Neural cell (in vitro differentiated cells): ENCODE results near the gene ARGLU1. TPM values are rescaled to one million over a fixed set of nuclear protein-coding genes. Genes with fewer than 3 reads are reported as not detected.

Source experiments
- H2AFZ ChIP-seq: fragments of 200-600, 300-800 bp; sonication (generic), shearing (Covaris generic); 2 replicates; pipeline ENCODE4 v1.6.0; 2014; ENCODE audit warnings: low read depth, mild to moderate bottlenecking, antibody characterized with exemption, low read length, moderate library complexity
- H3F3A ChIP-seq: fragments of 200-600 bp; shearing (Covaris generic); 2 replicates; pipeline ENCODE4 v1.6.1; 2016; ENCODE audit warnings: mild to moderate bottlenecking, moderate library complexity, mixed read lengths, antibody characterized with exemption, low read length; ENCODE audit not compliant: insufficient read depth, poor library complexity, severe bottlenecking
- H3K27ac ChIP-seq: fragments of 200-600, 300-800 bp; sonication (generic), shearing (Covaris generic); 2 replicates; pipeline ENCODE4 v1.5.1; 2014; ENCODE audit warnings: mild to moderate bottlenecking, low read length, moderate library complexity
- H3K27me3 ChIP-seq: fragments of 300-800, 200-600 bp; sonication (generic), shearing (Covaris generic); 2 replicates; pipeline ENCODE4 v1.6.0; 2014; ENCODE audit warnings: mild to moderate bottlenecking, low read depth, low read length, moderate library complexity; ENCODE audit not compliant: insufficient read depth
- H3K36me3 ChIP-seq: fragments of 300-800, 200-600 bp; sonication (generic), shearing (Covaris generic); 2 replicates; pipeline ENCODE4 v1.5.1; 2014; ENCODE audit warnings: mild to moderate bottlenecking, antibody characterized with exemption, low read length, moderate library complexity; ENCODE audit not compliant: insufficient read depth
- H3K4me2 ChIP-seq: fragments of 300-800, 200-600 bp; sonication (generic), shearing (Covaris generic); 2 replicates; pipeline ENCODE4 v1.6.0; 2014; ENCODE audit warnings: mild to moderate bottlenecking, low read length
- H3K4me3 ChIP-seq: fragments of 300-800, 200-600 bp; sonication (generic), shearing (Covaris generic); 2 replicates; pipeline ENCODE4 v1.5.1; 2014; ENCODE audit warnings: mild to moderate bottlenecking, low read length, moderate library complexity
- H3K79me2 ChIP-seq: fragments of 200-600 bp; shearing (Covaris generic); replicated peaks from 2 replicates; pipeline ENCODE4 v1.6.0; 2014; ENCODE audit warnings: mild to moderate bottlenecking, low read length, moderate library complexity; ENCODE audit not compliant: insufficient read depth
- H3K9ac ChIP-seq: fragments of 300-800, 200-600 bp; sonication (generic), shearing (Covaris generic); 2 replicates; pipeline ENCODE4 v1.6.1; 2016; ENCODE audit warnings: mild to moderate bottlenecking, low read length, mixed read lengths
- H3K9me2 ChIP-seq: fragments of 200-600 bp; shearing (Covaris generic); 2 replicates; pipeline ENCODE4 v1.6.1; 2016; ENCODE audit warnings: mild to moderate bottlenecking, low read length, mixed read lengths; ENCODE audit not compliant: insufficient read depth
- H3K9me3 ChIP-seq: fragments of 200-600, 300-800 bp; sonication (generic), shearing (Covaris generic); 2 replicates; pipeline ENCODE4 v1.6.1; 2016; ENCODE audit warnings: mild to moderate bottlenecking, mixed run types, low read length, moderate library complexity, mixed read lengths
- H4K20me1 ChIP-seq: fragments of 200-600 bp; shearing (Covaris generic); 2 replicates; pipeline ENCODE4 v1.6.1; 2016; ENCODE audit warnings: mild to moderate bottlenecking, mixed run types; ENCODE audit not compliant: insufficient read depth
- EP300 ChIP-seq: fragments of 450-650 bp; conservative IDR thresholded peaks from 2 replicates; pipeline ENCODE4 v1.6.1; 2014; ENCODE audit warnings: antibody characterized with exemption, mild to moderate bottlenecking, moderate library complexity; ENCODE audit not compliant: poor library complexity, severe bottlenecking
- EZH2 ChIP-seq: fragments of 200-600, 300-800 bp; shearing (Covaris generic), sonication (generic); IDR thresholded peaks from 2 replicates; pipeline ENCODE4 v1.6.1; 2014; ENCODE audit warnings: antibody characterized with exemption, low read length, borderline replicate concordance, mild to moderate bottlenecking; ENCODE audit not compliant: insufficient read depth, poor library complexity, severe bottlenecking
- MXI1 ChIP-seq: fragments of 450-650 bp; conservative IDR thresholded peaks from 2 replicates; pipeline ENCODE4 v1.6.1; 2014; ENCODE audit warnings: antibody characterized with exemption, mild to moderate bottlenecking; ENCODE audit not compliant: poor library complexity, severe bottlenecking
- POLR2AphosphoS5 ChIP-seq: IDR thresholded peaks from 2 replicates; pipeline ENCODE4 v1.6.1; 2012
- RAD21 ChIP-seq: fragments of 450-650 bp; conservative IDR thresholded peaks from 2 replicates; pipeline ENCODE4 v1.6.1; 2014; ENCODE audit warnings: antibody characterized with exemption, mild to moderate bottlenecking, moderate library complexity
- SMC3 ChIP-seq: fragments of 450-650 bp; conservative IDR thresholded peaks from 2 replicates; pipeline ENCODE4 v1.6.1; 2014; ENCODE audit warnings: antibody characterized with exemption, mild to moderate bottlenecking, moderate library complexity; ENCODE audit not compliant: poor library complexity
- TAF1 ChIP-seq: IDR thresholded peaks from 2 replicates; pipeline ENCODE4 v1.6.1; 2012; ENCODE audit warnings: low read depth
- polyA plus RNA-seq: library from polyadenylated mRNA; depleted of rRNA; stranded (reverse); fragments of >200 nt; gene quantifications from 2 replicates; pipeline ENCODE4 v1.2.3, GENCODE V29; 2014
- TF ChIP-seq, protein P1 (sequence below): fragments of 450-650 bp; IDR thresholded peaks from 2 replicates; pipeline ENCODE4 v1.5.1; 2014; ENCODE audit warnings: antibody characterized with exemption, mild to moderate bottlenecking, moderate library complexity; ENCODE audit not compliant: poor library complexity, severe bottlenecking
- TF ChIP-seq, protein P2 (sequence below): IDR thresholded peaks from 2 replicates; pipeline ENCODE4 v1.6.1; 2012; ENCODE audit warnings: borderline replicate concordance

Gene ARGLU1
- polyA plus RNA-seq, 1 donor from 2014 or later = 967 TPM

DNA sequence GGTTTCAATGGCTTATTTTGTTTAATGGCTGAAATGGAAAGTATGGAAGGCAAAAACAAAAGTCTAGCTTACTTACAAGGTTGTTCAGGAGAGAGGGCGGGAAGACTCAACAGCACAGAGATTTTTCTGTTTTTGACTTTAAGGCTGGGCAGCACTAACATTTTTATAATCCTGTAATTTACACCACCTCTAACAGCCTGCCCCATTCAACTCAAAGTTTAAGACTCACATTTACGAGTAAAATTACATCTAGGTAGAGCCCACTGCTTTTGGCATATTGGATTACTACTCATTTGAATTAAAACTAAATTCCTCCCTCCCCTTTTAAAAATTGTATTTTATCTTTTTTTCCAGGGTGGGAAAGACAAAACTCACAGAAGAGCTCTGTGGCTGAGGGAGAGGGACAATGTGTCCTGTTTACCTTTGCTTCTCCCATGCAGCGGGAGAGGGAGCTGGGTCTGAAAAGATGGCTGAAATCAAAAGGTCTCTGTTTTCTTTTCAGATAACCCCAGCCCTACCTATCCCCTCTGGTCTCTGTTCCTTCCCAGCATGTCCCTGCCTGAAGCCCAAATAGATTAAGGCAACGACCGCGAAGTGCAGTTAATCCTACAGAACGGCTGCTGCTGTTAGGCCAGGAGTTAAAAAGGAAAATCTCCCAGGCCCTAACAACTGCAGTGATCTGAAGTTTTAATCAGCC, 39.1 kb downstream of the ARGLU1 start (continued):
- TF ChIP-seq, protein P1, sequence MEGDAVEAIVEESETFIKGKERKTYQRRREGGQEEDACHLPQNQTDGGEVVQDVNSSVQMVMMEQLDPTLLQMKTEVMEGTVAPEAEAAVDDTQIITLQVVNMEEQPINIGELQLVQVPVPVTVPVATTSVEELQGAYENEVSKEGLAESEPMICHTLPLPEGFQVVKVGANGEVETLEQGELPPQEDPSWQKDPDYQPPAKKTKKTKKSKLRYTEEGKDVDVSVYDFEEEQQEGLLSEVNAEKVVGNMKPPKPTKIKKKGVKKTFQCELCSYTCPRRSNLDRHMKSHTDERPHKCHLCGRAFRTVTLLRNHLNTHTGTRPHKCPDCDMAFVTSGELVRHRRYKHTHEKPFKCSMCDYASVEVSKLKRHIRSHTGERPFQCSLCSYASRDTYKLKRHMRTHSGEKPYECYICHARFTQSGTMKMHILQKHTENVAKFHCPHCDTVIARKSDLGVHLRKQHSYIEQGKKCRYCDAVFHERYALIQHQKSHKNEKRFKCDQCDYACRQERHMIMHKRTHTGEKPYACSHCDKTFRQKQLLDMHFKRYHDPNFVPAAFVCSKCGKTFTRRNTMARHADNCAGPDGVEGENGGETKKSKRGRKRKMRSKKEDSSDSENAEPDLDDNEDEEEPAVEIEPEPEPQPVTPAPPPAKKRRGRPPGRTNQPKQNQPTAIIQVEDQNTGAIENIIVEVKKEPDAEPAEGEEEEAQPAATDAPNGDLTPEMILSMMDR = no peak
- no peak for TF ChIP-seq EZH2

DNA sequence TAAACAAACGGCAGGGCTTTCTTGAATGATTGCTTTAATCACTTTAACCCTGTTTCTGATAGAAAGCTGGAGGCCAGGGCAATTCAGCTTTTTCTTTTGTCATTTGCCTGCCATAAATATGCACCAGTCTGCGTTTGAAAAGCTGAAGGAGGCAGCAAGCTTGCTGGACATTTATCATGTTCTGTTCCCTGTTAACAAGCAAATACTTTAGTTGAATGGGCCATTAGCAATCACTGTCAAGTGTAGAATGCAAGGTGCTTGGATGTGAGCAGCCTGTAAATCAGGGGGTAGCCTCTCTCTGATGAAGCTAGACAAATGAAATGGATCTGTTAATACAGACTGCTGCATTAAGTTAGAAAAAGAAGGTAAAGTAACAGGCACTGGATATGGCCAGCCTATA, 40.1 kb downstream of the ARGLU1 start:
- Histone ChIP-seq H3K79me2 (peaks cover 99% of the 10 kb centered on the region), H2AFZ (no peak overlapping the region), H3K27me3 (no peaks in the 10 kb centered on the region), H3K36me3 (no peaks in the 10 kb centered on the region), H3K4me2 (peak overlapping the region; percentile 66), H3K9ac (no peak overlapping the region), H3K4me3 (peak overlapping the region; percentile 71), H4K20me1 (no peaks in the 10 kb centered on the region), H3F3A (peaks cover 17% of the 10 kb centered on the region), H3K9me3 (no peaks in the 10 kb centered on the region), H3K27ac (peak overlapping the region; percentile 26), H3K9me2 (no peaks in the 10 kb centered on the region)
- TF ChIP-seq, protein P1 = no peak
- TF ChIP-seq RAD21 = peak; percentile 9

DNA sequence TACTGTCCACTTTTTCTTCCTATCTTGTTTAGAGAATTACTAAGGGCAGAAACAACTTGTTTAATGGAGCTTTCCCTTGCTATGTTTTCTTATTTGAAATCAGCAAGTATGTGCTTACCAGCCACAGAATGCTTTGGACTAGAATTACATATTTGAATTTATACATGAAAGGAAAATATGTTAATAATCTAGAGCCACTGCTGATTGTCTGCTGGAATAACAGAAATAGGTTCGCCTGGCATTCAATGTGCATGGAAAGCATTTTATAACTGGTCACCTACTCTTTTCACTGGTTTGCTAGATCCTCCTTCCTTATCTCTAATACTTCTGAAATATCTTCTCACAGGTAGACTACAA, 40.5 kb downstream of the ARGLU1 start:
- Histone ChIP-seq H4K20me1 (no peaks in the 10 kb centered on the region), H3K4me3 (peak overlapping the region; percentile 71), H3K9me2 (no peaks in the 10 kb centered on the region), H3F3A (peaks cover 14% of the 10 kb centered on the region), H2AFZ (no peak overlapping the region), H3K9me3 (no peaks in the 10 kb centered on the region), H3K9ac (no peak overlapping the region), H3K79me2 (peaks cover 99% of the 10 kb centered on the region), H3K27ac (peak overlapping the region; percentile 26), H3K4me2 (peak overlapping the region; percentile 66), H3K36me3 (no peaks in the 10 kb centered on the region), H3K27me3 (no peaks in the 10 kb centered on the region)
- TF ChIP-seq RAD21 (no peak), POLR2AphosphoS5 (no peak)

DNA sequence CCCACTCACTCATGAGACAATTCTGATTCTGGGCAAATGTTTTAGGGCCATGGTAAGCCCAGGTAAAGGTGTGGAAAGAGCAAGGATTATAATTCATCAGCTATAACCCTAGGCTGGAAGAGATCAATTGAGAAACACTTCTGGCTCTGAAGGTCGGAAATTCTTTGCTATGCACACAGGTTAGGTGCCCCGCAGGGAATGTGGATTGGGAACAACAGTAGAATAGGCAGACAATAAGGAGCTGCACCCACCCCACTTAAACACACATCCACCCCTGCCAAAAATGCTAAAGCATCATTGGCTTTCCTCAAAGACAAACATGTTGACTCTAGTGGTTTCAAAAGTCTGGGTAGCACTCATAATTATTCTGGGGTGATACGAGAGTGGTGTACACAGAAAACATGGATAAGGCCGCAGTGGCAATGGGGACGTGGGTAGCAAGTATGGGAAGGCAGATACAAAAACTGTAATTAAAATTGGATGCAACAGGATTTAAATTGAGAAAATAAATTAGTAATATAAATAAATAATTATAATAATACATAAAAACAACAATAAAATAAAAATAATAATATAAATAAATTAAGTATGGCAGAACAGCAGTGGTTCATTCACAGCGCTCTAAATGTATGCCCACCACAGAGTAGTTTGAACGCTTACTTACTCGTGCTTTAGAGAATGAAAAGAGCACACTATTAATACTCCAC, 41.0 kb downstream of the ARGLU1 start:
- H3K4me2 ChIP-seq = peak overlapping the region; percentile 66
- no peak for TF ChIP-seq TAF1
- TF ChIP-seq MXI1 = no peak
- TF ChIP-seq, protein P2, sequence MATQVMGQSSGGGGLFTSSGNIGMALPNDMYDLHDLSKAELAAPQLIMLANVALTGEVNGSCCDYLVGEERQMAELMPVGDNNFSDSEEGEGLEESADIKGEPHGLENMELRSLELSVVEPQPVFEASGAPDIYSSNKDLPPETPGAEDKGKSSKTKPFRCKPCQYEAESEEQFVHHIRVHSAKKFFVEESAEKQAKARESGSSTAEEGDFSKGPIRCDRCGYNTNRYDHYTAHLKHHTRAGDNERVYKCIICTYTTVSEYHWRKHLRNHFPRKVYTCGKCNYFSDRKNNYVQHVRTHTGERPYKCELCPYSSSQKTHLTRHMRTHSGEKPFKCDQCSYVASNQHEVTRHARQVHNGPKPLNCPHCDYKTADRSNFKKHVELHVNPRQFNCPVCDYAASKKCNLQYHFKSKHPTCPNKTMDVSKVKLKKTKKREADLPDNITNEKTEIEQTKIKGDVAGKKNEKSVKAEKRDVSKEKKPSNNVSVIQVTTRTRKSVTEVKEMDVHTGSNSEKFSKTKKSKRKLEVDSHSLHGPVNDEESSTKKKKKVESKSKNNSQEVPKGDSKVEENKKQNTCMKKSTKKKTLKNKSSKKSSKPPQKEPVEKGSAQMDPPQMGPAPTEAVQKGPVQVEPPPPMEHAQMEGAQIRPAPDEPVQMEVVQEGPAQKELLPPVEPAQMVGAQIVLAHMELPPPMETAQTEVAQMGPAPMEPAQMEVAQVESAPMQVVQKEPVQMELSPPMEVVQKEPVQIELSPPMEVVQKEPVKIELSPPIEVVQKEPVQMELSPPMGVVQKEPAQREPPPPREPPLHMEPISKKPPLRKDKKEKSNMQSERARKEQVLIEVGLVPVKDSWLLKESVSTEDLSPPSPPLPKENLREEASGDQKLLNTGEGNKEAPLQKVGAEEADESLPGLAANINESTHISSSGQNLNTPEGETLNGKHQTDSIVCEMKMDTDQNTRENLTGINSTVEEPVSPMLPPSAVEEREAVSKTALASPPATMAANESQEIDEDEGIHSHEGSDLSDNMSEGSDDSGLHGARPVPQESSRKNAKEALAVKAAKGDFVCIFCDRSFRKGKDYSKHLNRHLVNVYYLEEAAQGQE = no peak
- TF ChIP-seq, protein P1 = no peak
- TF ChIP-seq POLR2AphosphoS5 = no peak
- TF ChIP-seq EP300 = no peak
- no peak for TF ChIP-seq SMC3

More for the DNA sequence above, 41.0 kb downstream of the ARGLU1 start:
- no peak overlapping the region for H3K27ac ChIP-seq
- no peak overlapping the region for H3K9ac ChIP-seq
- no peaks in the 10 kb centered on the region for H4K20me1 ChIP-seq
- peak overlapping the region; percentile 71 for H3K4me3 ChIP-seq
- no peaks in the 10 kb centered on the region for H3K9me3 ChIP-seq
- no peaks in the 10 kb centered on the region for H3K36me3 ChIP-seq
- H3K79me2 ChIP-seq = peaks cover 99% of the 10 kb centered on the region
- no peaks in the 10 kb centered on the region for H3K9me2 ChIP-seq
- H3K27me3 ChIP-seq = no peaks in the 10 kb centered on the region
- H2AFZ ChIP-seq = no peak overlapping the region
- peaks cover 14% of the 10 kb centered on the region for H3F3A ChIP-seq
